Measurements from ENCODE around the gene LRRC53. TPM values are rescaled to one million over a fixed set of nuclear protein-coding genes. Genes with fewer than 3 reads are reported as not detected.

Gene LRRC53, protein sequence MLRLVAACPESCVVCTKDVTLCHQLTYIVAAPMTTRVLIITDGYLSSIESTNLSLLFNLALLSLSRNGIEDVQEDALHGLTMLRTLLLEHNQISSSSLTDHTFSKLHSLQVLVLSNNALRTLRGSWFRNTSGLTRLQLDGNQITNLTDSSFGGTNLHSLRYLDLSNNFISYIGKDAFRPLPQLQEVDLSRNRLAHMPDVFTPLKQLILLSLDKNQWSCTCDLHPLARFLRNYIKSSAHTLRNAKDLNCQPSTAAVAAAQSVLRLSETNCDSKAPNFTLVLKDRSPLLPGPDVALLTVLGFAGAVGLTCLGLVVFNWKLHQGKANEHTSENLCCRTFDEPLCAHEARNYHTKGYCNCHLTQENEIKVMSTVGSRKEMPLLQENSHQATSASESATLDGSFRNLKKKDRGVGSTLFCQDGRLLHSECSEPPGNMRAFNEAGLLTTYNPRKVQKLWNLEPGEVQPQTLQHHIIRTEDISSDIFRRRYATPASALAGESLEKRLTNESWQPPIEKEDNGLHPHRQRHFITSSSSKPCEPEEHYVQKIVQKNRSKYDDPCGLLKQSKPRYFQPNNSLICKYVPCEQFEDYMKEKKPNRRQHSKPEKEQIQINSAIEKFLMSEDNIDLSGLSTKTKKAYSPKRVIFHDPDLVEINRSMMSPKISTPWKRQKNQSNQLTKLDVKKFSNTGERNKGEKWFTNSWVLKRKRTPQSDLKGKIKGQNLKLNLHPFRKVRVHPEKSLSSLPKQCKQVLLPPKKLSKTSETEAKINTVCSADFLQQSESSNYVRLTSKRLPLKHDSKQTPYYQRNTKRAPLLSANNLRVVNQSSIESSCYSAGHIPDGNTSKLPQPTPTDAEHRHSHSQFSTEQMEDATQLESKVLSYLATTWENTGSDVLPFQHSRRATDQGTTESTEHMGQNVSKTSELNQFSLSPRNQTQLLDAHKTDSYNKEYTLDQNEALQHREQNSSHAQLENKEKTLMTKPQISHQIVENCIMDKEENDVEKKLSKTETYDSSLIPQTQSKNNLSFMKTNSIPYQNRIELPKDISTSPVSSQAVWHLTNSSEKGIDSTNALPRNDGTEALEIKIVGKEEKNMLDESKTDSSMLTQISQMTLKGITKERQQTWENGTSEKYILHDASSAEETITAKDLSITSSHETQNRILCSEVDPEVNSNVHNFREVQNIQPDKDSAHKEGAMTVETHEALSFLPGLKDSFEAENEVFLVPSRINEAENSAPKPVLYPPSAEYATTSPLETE
- polyA plus RNA-seq (2012; rRNA removed) = not detected in 2 replicates
- not detected in 2 replicates for polyA plus RNA-seq (2012; cell fraction: cytosol; rRNA removed)
- 0.01 TPM in 1 of 2 replicates, not detected in the other for polyA plus RNA-seq (2012; cell fraction: nucleus; rRNA removed)

DNA sequence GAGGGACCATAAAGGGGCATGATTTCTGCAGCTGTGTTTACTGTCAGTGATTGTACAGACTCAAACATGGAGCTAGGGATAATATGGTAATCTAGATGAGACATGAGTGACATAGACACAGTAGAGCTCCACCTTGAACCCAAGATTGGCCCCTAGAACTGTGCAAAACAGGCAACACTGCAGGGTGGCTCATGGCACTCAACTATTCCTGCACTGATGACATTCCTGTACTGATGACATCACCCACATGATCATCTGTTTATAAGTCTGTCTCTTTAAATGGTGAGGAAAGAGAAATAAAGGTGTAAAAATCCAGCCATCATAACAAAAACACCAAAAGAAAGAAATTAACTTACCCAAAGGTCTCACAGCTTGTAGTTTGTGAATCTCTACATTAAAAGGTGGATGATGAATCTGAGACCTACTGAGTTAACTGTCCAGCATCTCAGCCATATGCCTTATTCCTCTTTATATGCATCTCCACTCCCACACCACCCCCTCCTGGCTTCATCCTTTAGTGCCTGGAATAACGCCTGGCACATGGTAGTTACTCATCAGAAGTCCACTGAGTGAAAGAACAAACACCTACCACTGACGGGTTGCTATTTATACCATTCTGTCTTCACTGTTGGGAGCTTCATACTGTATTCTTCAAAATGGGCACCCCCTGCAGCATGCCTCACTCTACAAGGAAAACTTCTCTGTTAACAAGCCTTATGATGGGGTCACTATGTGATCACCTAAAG, at the start of gene LRRC53:
Gene LRRC53 (minus strand): TSS at position 442 of the 746 bp plus-strand sequence. CDS start 29,262 bp downstream, outside the sequence.
- Histone ChIP-seq H3K36me3 (replicated peaks in 1 of 2; ENCODE audit: control insufficient read depth in 1 of 2, insufficient read depth in 2 of 2, low read length in 1 of 2) (no peaks in the 10 kb centered on the region), H4K20me1 (ENCODE audit: insufficient read depth) (no peaks in the 10 kb centered on the region), H3K27ac (ENCODE audit: low read depth in 2 of 2, low read length in 1 of 2) (no peak within 1 kb of the TSS), H3K4me1 (ENCODE audit: control insufficient read depth in 1 of 2, insufficient read depth in 2 of 2, low read depth in 1 of 2, low read length in 1 of 2) (peaks cover 0 to 2% of the 10 kb centered on the region in 2 experiments; a peak in 2 of 4 replicates), H3K4me3 (ENCODE audit: low read depth in 2 of 2, low read length in 1 of 2) (no peak within 1 kb of the TSS), H3K4me2 (no peak within 1 kb of the TSS), H3K9me3 (no peaks in the 10 kb centered on the region), H2AFZ (ENCODE audit: low read depth) (no peak within 1 kb of the TSS), H3K9me2 (no peaks in the 10 kb centered on the region), H3K27me3 (ENCODE audit: insufficient read depth) (no peaks in the 10 kb centered on the region), H3K79me2 (ENCODE audit: insufficient read depth) (no peaks in the 10 kb centered on the region), H3K9ac (no peak within 1 kb of the TSS), H3F3A (replicated peaks; ENCODE audit: insufficient read depth) (no peaks in the 10 kb centered on the region)
- WGBS (ENCODE audit: low lambda C conversion rate) = 20% methylated on average over 2 of the region's 2 CpGs
- TF ChIP-seq NFIC (IDR thresholded peaks at IDR 0.05; ENCODE audit: borderline replicate concordance) = no peak
- TF ChIP-seq, protein P1, sequence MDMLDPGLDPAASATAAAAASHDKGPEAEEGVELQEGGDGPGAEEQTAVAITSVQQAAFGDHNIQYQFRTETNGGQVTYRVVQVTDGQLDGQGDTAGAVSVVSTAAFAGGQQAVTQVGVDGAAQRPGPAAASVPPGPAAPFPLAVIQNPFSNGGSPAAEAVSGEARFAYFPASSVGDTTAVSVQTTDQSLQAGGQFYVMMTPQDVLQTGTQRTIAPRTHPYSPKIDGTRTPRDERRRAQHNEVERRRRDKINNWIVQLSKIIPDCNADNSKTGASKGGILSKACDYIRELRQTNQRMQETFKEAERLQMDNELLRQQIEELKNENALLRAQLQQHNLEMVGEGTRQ (IDR thresholded peaks at IDR 0.05; ENCODE audit: borderline replicate concordance, low read depth, low read length) = no peak
- TF ChIP-seq RXRA (IDR thresholded peaks at IDR 0.05; ENCODE audit: borderline replicate concordance, low read depth) = no peak
- TF ChIP-seq SMC3 (IDR thresholded peaks at IDR 0.05; ENCODE audit: low read depth, low read length) = no peak
- TF ChIP-seq EZH2phosphoT487 (IDR thresholded peaks at IDR 0.05; ENCODE audit: borderline replicate concordance, low read depth) = no peak
- TF ChIP-seq, protein P2, sequence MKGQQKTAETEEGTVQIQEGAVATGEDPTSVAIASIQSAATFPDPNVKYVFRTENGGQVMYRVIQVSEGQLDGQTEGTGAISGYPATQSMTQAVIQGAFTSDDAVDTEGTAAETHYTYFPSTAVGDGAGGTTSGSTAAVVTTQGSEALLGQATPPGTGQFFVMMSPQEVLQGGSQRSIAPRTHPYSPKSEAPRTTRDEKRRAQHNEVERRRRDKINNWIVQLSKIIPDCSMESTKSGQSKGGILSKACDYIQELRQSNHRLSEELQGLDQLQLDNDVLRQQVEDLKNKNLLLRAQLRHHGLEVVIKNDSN (IDR thresholded peaks at IDR 0.05; ENCODE audit: borderline replicate concordance, low read depth) = no peak
- no peak for TF ChIP-seq TEAD4 (IDR thresholded peaks at IDR 0.05; ENCODE audit: borderline replicate concordance, insufficient read depth)
- TF ChIP-seq, protein P3, sequence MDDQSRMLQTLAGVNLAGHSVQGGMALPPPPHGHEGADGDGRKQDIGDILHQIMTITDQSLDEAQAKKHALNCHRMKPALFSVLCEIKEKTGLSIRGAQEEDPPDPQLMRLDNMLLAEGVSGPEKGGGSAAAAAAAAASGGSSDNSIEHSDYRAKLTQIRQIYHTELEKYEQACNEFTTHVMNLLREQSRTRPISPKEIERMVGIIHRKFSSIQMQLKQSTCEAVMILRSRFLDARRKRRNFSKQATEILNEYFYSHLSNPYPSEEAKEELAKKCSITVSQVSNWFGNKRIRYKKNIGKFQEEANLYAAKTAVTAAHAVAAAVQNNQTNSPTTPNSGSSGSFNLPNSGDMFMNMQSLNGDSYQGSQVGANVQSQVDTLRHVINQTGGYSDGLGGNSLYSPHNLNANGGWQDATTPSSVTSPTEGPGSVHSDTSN (IDR thresholded peaks at IDR 0.05) = no peak
- no peak for TF ChIP-seq ELF1 (IDR thresholded peaks at IDR 0.05)
- no peak for TF ChIP-seq NRF1 (IDR thresholded peaks at IDR 0.05; ENCODE audit: low read depth, low read length)
- TF ChIP-seq, protein P4, sequence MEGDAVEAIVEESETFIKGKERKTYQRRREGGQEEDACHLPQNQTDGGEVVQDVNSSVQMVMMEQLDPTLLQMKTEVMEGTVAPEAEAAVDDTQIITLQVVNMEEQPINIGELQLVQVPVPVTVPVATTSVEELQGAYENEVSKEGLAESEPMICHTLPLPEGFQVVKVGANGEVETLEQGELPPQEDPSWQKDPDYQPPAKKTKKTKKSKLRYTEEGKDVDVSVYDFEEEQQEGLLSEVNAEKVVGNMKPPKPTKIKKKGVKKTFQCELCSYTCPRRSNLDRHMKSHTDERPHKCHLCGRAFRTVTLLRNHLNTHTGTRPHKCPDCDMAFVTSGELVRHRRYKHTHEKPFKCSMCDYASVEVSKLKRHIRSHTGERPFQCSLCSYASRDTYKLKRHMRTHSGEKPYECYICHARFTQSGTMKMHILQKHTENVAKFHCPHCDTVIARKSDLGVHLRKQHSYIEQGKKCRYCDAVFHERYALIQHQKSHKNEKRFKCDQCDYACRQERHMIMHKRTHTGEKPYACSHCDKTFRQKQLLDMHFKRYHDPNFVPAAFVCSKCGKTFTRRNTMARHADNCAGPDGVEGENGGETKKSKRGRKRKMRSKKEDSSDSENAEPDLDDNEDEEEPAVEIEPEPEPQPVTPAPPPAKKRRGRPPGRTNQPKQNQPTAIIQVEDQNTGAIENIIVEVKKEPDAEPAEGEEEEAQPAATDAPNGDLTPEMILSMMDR (IDR thresholded peaks at IDR 0.05) = no peak
- no peak for TF ChIP-seq EP300 (IDR thresholded peaks at IDR 0.05; ENCODE audit: borderline replicate concordance in 1 of 2, low read depth in 1 of 2, low read length in 1 of 2)
- no peak for TF ChIP-seq FOXJ3 (CRISPR knock-in tag; IDR thresholded peaks at IDR 0.05)
- no peak for TF ChIP-seq POLR2AphosphoS5 (IDR thresholded peaks at IDR 0.05; ENCODE audit: low read depth, low read length)
- no peak for TF ChIP-seq RCOR1 (IDR thresholded peaks at IDR 0.05; ENCODE audit: low read length)
- no peak for TF ChIP-seq TAF1 (IDR thresholded peaks at IDR 0.05; ENCODE audit: borderline replicate concordance, low read depth, low read length)
- no peak for TF ChIP-seq SIN3A (IDR thresholded peaks at IDR 0.05; ENCODE audit: borderline replicate concordance, low read depth, low read length)
- TF ChIP-seq, protein P5, sequence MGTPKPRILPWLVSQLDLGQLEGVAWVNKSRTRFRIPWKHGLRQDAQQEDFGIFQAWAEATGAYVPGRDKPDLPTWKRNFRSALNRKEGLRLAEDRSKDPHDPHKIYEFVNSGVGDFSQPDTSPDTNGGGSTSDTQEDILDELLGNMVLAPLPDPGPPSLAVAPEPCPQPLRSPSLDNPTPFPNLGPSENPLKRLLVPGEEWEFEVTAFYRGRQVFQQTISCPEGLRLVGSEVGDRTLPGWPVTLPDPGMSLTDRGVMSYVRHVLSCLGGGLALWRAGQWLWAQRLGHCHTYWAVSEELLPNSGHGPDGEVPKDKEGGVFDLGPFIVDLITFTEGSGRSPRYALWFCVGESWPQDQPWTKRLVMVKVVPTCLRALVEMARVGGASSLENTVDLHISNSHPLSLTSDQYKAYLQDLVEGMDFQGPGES (IDR thresholded peaks at IDR 0.05; ENCODE audit: low read depth, low read length) = no peak
- TF ChIP-seq, protein P6, sequence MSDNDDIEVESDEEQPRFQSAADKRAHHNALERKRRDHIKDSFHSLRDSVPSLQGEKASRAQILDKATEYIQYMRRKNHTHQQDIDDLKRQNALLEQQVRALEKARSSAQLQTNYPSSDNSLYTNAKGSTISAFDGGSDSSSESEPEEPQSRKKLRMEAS (IDR thresholded peaks at IDR 0.05; ENCODE audit: low read depth) = no peak
- no peak for TF ChIP-seq RAD21 (IDR thresholded peaks at IDR 0.05; ENCODE audit: low read length)
- no peak for DNase-seq
- POLR2A ChIA-PET = no interaction called here
- CTCF ChIA-PET = interaction anchor here (0.6 to 1.8 kb wide), 3 partner anchors 8 to 221 kb away, joined by 3 to 11 read pairs (median 3); no protein-coding TSS in a partner anchor
